Measurements from ENCODE around the gene TMEM223. TPM values are rescaled to one million over a fixed set of nuclear protein-coding genes. Genes with fewer than 3 reads are reported as not detected.
"Not testable (repeated sequence)": the region's sequence is repeated elsewhere in the genome, so short reads cannot be mapped to it uniquely, and the experiment has no call there.

TMEM223 gene
- total RNA-seq (ENCODE audit: insufficient read depth, low replicate concordance): 33.5 TPM

- DNase-seq (ENCODE audit: low spot score): peak; percentile 94
These were observed at the start of gene TMEM223 for GRCh38 chr11:62791501-62792201. Gene TMEM223 (minus strand): TSS chr11:62792006. CDS start chr11:62791994, 12 bp downstream.

- DNase-seq (ENCODE audit: low spot score): not testable (repeated sequence)
These were observed 49.0 kb upstream of the TMEM223 start for GRCh38 chr11:62840721-62841360.

DNA sequence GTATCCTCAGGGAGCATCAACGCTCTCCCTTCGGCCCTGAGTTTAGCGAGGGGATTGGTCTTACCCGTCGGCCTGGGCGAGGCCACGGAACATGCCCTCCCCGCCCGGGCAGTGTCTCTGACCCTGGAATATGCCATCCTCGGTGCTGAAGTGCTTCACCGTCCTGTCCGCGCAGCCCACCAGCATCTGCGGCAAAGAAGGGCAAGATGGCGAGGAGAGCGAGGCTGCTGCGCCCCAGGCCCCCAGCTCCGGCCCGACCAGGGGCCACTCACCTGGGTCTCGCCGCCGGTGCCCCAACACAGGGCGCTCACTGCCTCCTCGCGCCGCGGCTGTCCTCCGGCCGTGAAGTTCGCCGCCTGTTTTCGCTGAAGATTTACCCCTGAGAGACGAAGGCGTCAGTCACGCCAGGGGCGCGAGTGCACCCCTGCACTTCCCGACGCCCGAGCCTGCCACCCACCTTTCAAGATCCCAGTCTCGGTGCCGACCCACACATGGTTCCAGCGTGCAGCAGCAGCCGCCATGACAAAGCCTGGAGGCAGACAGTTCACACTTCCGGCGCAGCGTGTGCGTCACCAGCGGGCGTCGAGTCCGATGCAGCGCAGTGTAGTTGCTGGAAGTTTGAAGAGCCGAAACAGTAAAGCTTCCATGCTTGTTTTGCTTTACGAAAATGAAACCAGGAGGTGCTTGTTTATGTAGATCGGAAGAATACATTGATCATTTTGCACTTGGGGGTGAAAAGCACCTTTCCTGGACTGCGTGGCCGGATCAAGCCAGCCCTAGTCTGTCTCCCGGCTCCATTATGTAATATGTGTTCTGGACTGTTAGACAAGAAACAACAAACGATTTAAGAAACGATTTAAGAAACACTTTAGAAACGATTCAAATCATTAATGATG, 47.5 kb upstream of the TMEM223 start, which contains the start of gene WDR74:
Gene WDR74 (minus strand): TSS at position 541 of the 896 bp plus-strand sequence. CDS start 20 bp downstream, at position 521.
- peak; percentile 98 for DNase-seq (ENCODE audit: low spot score)

DNA sequence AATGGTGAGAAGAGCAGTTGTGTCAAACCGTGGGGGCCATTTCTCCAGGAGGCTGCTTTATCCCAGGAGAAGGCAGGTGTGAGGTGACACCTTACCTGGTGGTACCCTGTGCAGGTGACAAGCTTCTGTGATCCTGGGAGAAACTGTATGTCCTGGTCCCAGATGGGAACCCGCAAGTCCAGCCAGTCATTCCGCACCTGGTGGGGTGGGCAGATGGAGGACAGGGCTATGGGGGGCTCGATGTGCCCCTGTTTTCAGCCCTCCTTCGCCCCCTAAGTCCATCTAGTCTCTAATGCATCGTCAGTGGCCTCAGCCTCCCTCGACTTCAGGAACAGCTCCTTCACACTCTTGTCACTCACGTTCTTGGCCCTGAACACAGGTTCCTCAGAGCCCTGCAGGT, 43.5 kb upstream of the TMEM223 start:
- no peak for DNase-seq (ENCODE audit: low spot score)

- DNase-seq (ENCODE audit: low spot score): no peak
These were observed 40.8 kb upstream of the TMEM223 start, which contains the start of gene TEX54 for GRCh38 chr11:62832336-62833234. Gene TEX54 (minus strand): TSS chr11:62832841.

GRCh38 chr11:62831520-62832335, 39.9 kb upstream of the TMEM223 start, which contains the start of gene STX5:
Gene STX5 (minus strand): TSS chr11:62832051. CDS start chr11:62831243, 808 bp downstream.
- peak; percentile 99 for DNase-seq (ENCODE audit: low spot score)

- DNase-seq (ENCODE audit: low spot score): no peak
These were observed 39.2 kb upstream of the TMEM223 start for GRCh38 chr11:62830904-62831519.

GRCh38 chr11:62828130-62828529, 36.3 kb upstream of the TMEM223 start:
- DNase-seq (ENCODE audit: low spot score): not testable (repeated sequence)

GRCh38 chr11:62823677-62824076, 31.9 kb upstream of the TMEM223 start:
- no peak for DNase-seq (ENCODE audit: low spot score)

- DNase-seq (ENCODE audit: low spot score): no peak
These were observed 25.3 kb upstream of the TMEM223 start for GRCh38 chr11:62817129-62817528.

- DNase-seq (ENCODE audit: low spot score): no peak
These were observed 24.8 kb upstream of the TMEM223 start for GRCh38 chr11:62816557-62816956.

DNA sequence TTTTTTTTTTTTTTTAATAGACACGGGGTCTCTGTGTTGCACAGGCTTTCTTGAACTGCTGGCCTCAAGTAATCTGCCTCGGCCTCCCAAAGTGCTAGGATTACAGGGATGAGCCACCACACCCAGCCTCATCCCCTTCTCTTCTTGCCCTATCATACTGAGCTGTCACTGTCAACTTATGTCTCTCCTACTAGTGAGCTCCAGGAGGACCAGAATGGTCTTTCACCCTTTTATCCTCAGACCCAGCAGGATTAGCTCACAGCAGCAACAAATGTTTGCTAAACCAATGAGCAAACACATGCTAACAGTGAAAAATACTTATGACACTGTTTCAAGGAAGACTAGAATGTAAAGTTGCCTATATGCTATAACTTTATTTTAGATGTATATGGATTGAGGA, 19.9 kb upstream of the TMEM223 start:
- DNase-seq (ENCODE audit: low spot score): no peak

DNA sequence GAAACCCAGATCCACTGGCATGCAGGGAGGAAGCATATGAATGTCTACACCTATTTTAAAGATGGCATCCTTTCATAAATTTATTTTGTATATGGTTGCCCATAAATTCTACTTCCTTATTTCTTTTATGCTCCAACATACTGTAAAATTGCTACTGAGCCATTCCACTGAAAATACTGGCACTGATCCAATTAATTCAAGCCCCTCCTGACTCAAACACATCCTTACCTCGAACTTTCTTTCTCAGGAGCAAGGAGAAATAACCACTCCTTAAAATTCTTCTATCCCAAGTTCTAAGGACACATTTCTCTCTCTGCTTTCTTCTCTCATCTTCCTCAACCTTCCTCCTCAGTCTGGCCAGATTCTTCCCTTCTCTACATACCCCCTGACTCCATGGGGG, 18.9 kb upstream of the TMEM223 start:
- no peak for DNase-seq (ENCODE audit: low spot score)

DNA sequence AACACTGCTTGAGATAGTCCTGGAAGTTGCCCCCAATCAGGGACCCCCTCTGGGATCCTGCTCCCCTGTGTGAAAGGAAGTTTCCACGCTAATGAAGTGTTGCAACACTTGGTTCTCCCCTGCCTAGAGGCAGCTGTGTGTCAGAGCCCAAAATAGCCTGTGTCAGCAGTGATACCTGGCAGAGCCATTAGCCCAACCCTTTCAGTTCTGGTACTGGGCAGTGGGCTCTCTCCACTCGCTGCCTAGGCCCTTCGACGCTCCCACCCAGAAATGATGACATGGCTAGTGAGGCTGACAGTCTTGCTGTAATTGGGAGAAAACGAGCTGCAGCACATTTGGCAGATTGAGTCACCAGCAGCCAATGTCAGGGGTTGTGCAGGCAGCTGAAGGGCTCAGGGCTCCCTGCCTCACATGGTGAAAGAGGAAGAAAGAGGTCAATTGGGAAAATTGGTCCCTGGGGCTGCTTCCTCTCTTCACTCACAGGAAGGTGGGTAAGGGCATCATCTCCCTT, 14.9 kb upstream of the TMEM223 start:
- peak; percentile 23 for DNase-seq (ENCODE audit: low spot score)

DNA sequence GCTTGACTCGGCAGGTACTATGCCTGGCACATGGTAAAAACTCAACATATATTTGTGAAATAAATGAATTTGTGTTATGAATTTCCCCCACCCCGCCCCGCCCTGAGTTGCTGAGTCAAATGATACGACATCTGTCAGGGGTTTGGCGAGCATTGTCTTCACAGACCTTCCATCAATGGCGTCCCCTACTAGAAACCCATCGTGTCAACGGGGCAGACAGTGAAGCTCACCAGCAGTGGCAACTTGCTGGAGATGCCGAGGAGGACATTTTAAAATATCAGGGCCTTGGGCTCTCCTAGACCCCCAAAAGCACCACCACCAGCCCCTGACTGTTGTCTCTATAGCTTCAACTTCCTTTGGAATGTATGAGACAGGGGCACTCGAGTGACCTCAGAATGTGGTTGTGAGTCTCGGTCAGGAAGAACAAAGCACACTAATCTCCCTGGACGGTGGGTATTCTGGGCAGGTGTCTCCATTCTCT, 14.2 kb upstream of the TMEM223 start:
- DNase-seq (ENCODE audit: low spot score): no peak

DNA sequence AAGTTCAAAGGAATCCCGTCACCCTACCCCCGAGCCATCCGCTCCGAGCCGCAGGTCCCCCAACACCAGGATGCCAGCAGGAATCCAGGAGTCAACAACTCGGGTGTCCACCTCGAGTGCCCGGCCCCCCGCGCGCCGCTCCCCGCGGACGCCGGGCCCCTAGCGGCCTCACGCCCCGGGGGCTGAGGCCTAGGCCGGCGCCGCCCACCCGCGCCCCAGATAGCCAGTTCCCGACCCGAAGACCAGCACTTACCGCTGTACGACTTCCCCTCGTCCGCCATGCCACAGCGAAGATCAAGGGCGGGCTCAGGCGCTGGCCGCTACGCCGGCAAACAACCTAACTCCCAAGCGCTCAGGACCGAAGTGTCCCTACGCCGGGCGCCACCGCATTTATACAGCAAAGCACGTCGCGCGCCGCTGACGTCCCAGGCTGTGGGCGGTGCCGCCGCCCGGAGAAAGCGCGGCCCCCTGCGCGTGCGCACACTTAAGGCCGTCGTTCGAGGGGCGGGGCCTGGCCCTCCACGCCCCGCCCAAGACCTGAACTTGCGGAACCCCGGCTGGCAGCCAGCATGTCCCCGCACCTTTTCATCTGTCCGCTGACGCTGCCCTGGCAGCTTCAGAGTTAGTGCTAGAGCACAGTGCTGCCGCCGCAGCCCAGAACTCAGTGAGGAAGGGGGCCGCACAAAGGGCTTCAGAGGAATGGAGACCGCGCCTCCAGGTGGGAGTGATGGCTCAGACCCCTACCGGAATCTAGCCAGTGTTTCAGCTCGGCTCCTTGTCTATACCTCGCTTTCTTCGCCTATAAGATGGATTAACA, 13.5 kb upstream of the TMEM223 start, which contains the start of gene NXF1:
Gene NXF1 (minus strand): TSS at position 365 of the 817 bp plus-strand sequence. CDS start 84 bp downstream, at position 281.
- peak; percentile 96 for DNase-seq (ENCODE audit: low spot score)

- peak; percentile 48 for DNase-seq (ENCODE audit: low spot score)
These were observed 12.7 kb upstream of the TMEM223 start for GRCh38 chr11:62804310-62805075.

Data from umbilical cord (tissue), 2 donors.